SK-N-SH (cell line): Measurements from ENCODE around the gene SHMT2. TPM values are rescaled to one million over a fixed set of nuclear protein-coding genes. Genes with fewer than 3 reads are reported as not detected.
A peak's percentile ranks its signal among the peaks of the same experiment; 100 is the strongest.
"Not testable (repeated sequence)": the region's sequence is repeated elsewhere in the genome, so short reads cannot be mapped to it uniquely, and the experiment has no call there.

Experiments
- CTCF ChIA-PET: fragments of 300-600, 350-600 bp; formaldehyde crosslinking; extraction: SDS; loops from one replicate; lab custom pipeline; 2021; lab: Yijun Ruan, JAX
- POLR2A ChIA-PET: fragments of 350-600 bp; sonication (Branson Sonifier 250); formaldehyde crosslinking; extraction: SDS; loops from one replicate; lab custom pipeline; 2020; ENCODE audit warnings: antibody characterized with exemption, inconsistent platforms; lab: Yijun Ruan, JAX
- DNase-seq: peaks from one replicate; pipeline ENCODE4 v3.0.0; 2012
- H2AFZ ChIP-seq: fragments of 200-600 bp; sonication (generic); 2 replicates; pipeline ENCODE4 v1.8.1; 2016; ENCODE audit warnings: antibody characterized with exemption, mild to moderate bottlenecking, low read depth
- H3F3A ChIP-seq: fragments of 200-600 bp; sonication (generic); replicated peaks from 2 replicates; pipeline ENCODE3; 2016; ENCODE audit warnings: antibody characterized with exemption, mild to moderate bottlenecking; ENCODE audit not compliant: insufficient read depth
- H3K27ac ChIP-seq, 2 experiments: fragments of 200-500 bp in 1 of 2; fragments of 200-600 bp in 1 of 2; sonication (Bioruptor generic) in 1 of 2; sonication (generic), shearing (Covaris generic) in 1 of 2; 2 replicates each; pipeline versions ENCODE4 v1.5.1 to v1.6.1; 2014 to 2016; ENCODE audit warnings: low read depth in 2 of 2, inconsistent platforms in 1 of 2, low read length in 1 of 2, mild to moderate bottlenecking in 1 of 2, mixed read lengths in 1 of 2
- H3K27me3 ChIP-seq: fragments of 200-600 bp; sonication (generic), shearing (Covaris generic); 2 replicates; pipeline ENCODE4 v1.6.1; 2016; ENCODE audit warnings: mixed run types; ENCODE audit not compliant: insufficient read depth
- H3K36me3 ChIP-seq, 2 experiments: fragments of 200-500 bp in 1 of 2; fragments of 200-600 bp in 1 of 2; sonication (Bioruptor generic) in 1 of 2; sonication (generic) in 1 of 2; replicated peaks in 1 of 2; 2 replicates each; pipeline versions ENCODE3 to v1.5.1; 2014 to 2016; ENCODE audit warnings: low read length in 1 of 2, mild to moderate bottlenecking in 1 of 2; ENCODE audit not compliant: insufficient read depth in 2 of 2, control insufficient read depth in 1 of 2
- H3K4me1 ChIP-seq, 2 experiments: fragments of 200-500 bp in 1 of 2; fragments of 200-600 bp in 1 of 2; sonication (Bioruptor generic) in 1 of 2; sonication (generic), shearing (Covaris generic) in 1 of 2; 2 replicates each; pipeline versions ENCODE4 v1.5.1 to v1.6.1; 2014 to 2016; ENCODE audit warnings: low read depth in 1 of 2, low read length in 1 of 2, mixed run types in 1 of 2; ENCODE audit not compliant: insufficient read depth in 2 of 2, control insufficient read depth in 1 of 2
- H3K4me2 ChIP-seq: fragments of 200-600 bp; sonication (generic), shearing (Covaris generic); 2 replicates; pipeline ENCODE4 v1.6.1; 2017; ENCODE audit warnings: mixed run types
- H3K4me3 ChIP-seq, 2 experiments: fragments of 200-500 bp in 1 of 2; fragments of 200-600 bp in 1 of 2; sonication (Bioruptor generic) in 1 of 2; sonication (generic), shearing (Covaris generic) in 1 of 2; 2 replicates each; pipeline versions ENCODE4 v1.5.1 to v1.8.1; 2014 to 2016; ENCODE audit warnings: low read depth in 2 of 2, inconsistent platforms in 1 of 2, low read length in 1 of 2, mild to moderate bottlenecking in 1 of 2, mixed read lengths in 1 of 2, moderate library complexity in 1 of 2
- H3K79me2 ChIP-seq: fragments of 200-600 bp; sonication (generic); 2 replicates; pipeline ENCODE4 v1.8.1; 2017; ENCODE audit warnings: mild to moderate bottlenecking; ENCODE audit not compliant: insufficient read depth
- H3K9ac ChIP-seq: fragments of 200-600 bp; sonication (generic); 2 replicates; pipeline ENCODE4 v1.6.1; 2017; ENCODE audit warnings: mixed run types
- H3K9me2 ChIP-seq: fragments of 200-600 bp; sonication (generic); 2 replicates; pipeline ENCODE4 v1.6.1; 2017; ENCODE audit warnings: mixed run types
- H3K9me3 ChIP-seq: fragments of 200-600 bp; sonication (generic); 2 replicates; pipeline ENCODE4 v1.6.1; 2017; ENCODE audit warnings: mixed run types, mild to moderate bottlenecking, moderate library complexity
- H4K20me1 ChIP-seq: fragments of 200-600 bp; sonication (generic); 2 replicates; pipeline ENCODE4 v1.6.1; 2017; ENCODE audit warnings: mild to moderate bottlenecking, mixed run types; ENCODE audit not compliant: insufficient read depth
- FOXM1 ChIP-seq: IDR thresholded peaks from 2 replicates; pipeline ENCODE4 v1.4.0; 2012; ENCODE audit warnings: low read depth, mild to moderate bottlenecking
- GABPA ChIP-seq: IDR thresholded peaks from 2 replicates; pipeline ENCODE4 v1.4.0; 2012; ENCODE audit warnings: low read depth, mild to moderate bottlenecking
- RAD21 ChIP-seq: IDR thresholded peaks from 2 replicates; pipeline ENCODE4 v1.6.1; 2012; ENCODE audit warnings: mild to moderate bottlenecking, low read length
- WGBS: methylation state at CpG from one replicate; pipeline ENCODE4 v1.1.6; 2017; ENCODE audit warnings: low lambda C conversion rate; 5-methylcytosine and 5-hydroxymethylcytosine counted together
- polyA plus RNA-seq, 3 experiments: library from polyadenylated mRNA; depleted of rRNA; stranded (reverse); fragments of >200 nt; gene quantifications; 2 replicates each; pipeline ENCODE4 v1.2.3, GENCODE V29; 2012
- small RNA-seq, 7 experiments: library from RNA; depleted of rRNA; stranded (forward); fragments of <200 nt; gene quantifications; one replicate each; pipeline ENCODE3, GENCODE V24; 2012
- TF ChIP-seq, protein P1 (sequence below): IDR thresholded peaks from 2 replicates; pipeline ENCODE4 v1.4.0; 2012; ENCODE audit warnings: low read depth, borderline replicate concordance
- TF ChIP-seq, protein P2 (sequence below): IDR thresholded peaks from 2 replicates; pipeline ENCODE4 v1.6.1; 2012; ENCODE audit warnings: mild to moderate bottlenecking, low read depth, low read length, moderate library complexity

SHMT2 gene
- polyA plus RNA-seq, 1 of the 3 experiments (the other 2 are of a cell fraction) = 204 TPM

DNA sequence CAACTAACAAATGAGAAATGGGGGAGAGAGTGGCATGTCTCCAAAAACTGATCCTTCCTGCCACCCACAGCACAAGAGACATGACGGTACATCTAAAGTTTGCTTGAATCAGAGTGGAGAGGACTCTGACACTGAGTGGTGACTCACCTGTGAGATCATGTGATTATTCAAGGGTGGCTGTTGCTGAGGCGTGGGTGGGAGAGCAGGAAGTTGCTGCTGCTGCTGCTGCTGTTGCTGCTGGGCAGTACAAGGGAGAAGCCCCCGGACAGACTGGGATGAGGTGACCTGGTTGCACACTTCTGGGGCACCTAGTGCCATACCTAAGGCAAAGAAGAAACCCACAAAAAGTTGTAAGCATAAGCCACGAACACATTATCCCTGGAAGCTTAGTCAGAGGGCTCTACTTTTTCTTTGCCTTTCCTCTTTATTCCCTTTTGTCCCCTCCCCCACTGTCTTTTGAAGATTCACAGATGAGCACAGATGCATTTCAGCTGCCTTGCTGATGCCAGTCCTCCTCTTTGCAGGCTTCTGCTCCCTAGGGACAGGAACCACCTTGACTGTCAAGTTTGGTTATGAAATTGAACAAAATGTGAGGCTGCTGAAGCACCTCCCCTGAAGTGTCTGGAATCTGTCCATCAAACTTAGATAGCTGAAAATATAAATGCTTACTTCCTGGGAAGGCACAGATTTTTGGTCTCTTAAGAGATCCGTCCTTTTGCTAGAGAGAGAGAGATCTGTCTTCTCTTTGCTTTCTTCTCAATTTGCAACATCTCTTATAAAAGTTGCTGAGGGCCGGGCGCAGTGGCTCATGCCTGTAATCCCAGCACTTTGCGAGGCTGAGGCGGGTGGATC, 50.9 kb downstream of the SHMT2 start (continued):
- TF ChIP-seq, protein P1, sequence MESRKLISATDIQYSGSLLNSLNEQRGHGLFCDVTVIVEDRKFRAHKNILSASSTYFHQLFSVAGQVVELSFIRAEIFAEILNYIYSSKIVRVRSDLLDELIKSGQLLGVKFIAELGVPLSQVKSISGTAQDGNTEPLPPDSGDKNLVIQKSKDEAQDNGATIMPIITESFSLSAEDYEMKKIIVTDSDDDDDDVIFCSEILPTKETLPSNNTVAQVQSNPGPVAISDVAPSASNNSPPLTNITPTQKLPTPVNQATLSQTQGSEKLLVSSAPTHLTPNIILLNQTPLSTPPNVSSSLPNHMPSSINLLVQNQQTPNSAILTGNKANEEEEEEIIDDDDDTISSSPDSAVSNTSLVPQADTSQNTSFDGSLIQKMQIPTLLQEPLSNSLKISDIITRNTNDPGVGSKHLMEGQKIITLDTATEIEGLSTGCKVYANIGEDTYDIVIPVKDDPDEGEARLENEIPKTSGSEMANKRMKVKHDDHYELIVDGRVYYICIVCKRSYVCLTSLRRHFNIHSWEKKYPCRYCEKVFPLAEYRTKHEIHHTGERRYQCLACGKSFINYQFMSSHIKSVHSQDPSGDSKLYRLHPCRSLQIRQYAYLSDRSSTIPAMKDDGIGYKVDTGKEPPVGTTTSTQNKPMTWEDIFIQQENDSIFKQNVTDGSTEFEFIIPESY = no peak
- TF ChIP-seq, protein P2, sequence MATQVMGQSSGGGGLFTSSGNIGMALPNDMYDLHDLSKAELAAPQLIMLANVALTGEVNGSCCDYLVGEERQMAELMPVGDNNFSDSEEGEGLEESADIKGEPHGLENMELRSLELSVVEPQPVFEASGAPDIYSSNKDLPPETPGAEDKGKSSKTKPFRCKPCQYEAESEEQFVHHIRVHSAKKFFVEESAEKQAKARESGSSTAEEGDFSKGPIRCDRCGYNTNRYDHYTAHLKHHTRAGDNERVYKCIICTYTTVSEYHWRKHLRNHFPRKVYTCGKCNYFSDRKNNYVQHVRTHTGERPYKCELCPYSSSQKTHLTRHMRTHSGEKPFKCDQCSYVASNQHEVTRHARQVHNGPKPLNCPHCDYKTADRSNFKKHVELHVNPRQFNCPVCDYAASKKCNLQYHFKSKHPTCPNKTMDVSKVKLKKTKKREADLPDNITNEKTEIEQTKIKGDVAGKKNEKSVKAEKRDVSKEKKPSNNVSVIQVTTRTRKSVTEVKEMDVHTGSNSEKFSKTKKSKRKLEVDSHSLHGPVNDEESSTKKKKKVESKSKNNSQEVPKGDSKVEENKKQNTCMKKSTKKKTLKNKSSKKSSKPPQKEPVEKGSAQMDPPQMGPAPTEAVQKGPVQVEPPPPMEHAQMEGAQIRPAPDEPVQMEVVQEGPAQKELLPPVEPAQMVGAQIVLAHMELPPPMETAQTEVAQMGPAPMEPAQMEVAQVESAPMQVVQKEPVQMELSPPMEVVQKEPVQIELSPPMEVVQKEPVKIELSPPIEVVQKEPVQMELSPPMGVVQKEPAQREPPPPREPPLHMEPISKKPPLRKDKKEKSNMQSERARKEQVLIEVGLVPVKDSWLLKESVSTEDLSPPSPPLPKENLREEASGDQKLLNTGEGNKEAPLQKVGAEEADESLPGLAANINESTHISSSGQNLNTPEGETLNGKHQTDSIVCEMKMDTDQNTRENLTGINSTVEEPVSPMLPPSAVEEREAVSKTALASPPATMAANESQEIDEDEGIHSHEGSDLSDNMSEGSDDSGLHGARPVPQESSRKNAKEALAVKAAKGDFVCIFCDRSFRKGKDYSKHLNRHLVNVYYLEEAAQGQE = no peak
- TF ChIP-seq GABPA (0 out of 2 replicates have a peak, but pooled peaks have one; percentile 13), RAD21 (no peak), FOXM1 (no peak)

DNA sequence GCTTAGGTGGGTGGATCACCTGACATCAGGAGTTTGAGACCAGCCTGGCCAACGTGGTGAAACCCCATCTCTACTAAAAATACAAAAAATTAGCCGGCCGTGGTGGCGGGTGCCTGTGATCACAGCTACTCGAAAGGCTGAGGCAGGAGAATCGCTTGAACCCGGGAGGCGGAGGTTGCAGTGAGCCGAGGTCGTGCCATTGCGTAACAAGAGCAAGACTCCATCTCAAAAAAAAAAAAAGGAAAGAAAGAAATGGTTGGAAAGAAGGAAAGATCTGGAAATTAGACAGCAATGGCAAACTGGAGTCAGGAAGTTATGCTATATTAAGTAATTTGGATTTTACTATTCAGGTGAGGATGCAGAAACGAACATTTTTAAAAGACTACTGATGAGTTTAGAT, 52.6 kb downstream of the SHMT2 start:
- H3K9ac ChIP-seq, H3K79me2 ChIP-seq, H3K4me2 ChIP-seq, H2AFZ ChIP-seq, DNase-seq, H3K4me3 ChIP-seq, H3K9me3 ChIP-seq, H3K27ac ChIP-seq, H3K9me2 ChIP-seq, H3K27me3 ChIP-seq, H4K20me1 ChIP-seq: not testable (repeated sequence)
- WGBS = 97% methylated on average over 12 of the region's 12 CpGs
- peaks cover 2 to 13% of the 10 kb centered on the region in 2 experiments; a peak in 2 of 4 replicates for H3K4me1 ChIP-seq
- H3F3A ChIP-seq = peaks cover 19% of the 10 kb centered on the region
- ChIA-PET POLR2A (interaction anchor here (0.6 kb wide), 1 partner anchor 37 kb away, joined by 3 read pairs; no protein-coding TSS in a partner anchor), CTCF (interaction anchor here (1.2 to 3.1 kb wide), 4 partner anchors 18 to 174 kb away, joined by 4 to 9 read pairs (median 6); no protein-coding TSS in a partner anchor)
- H3K36me3 ChIP-seq = peaks cover 18 to 27% of the 10 kb centered on the region in 2 experiments

Small RNA genes lying within 50 kb of the gene (small RNA-seq; reads per million reads assigned to genes)
- 0.06 to 12.5 (median 5.7) reads per million in 7 experiments for gene MIR1228

Other genes starting within 250 kb of the SHMT2 start
- gene ZBTB39, start 223.2 kb upstream of the SHMT2 start, polyA plus RNA-seq (2012; rRNA removed) = 3.7 and 4.8 TPM in 2 replicates
- not detected in 2 replicates for gene TAC3, start 213.2 kb upstream of the SHMT2 start, polyA plus RNA-seq (2012; rRNA removed)
- gene MYO1A, start 179.6 kb upstream of the SHMT2 start, polyA plus RNA-seq (2012; rRNA removed) = not detected in 2 replicates
- 6.2 and 8.8 TPM in 2 replicates for gene NEMP1, start 150.9 kb upstream of the SHMT2 start, polyA plus RNA-seq (2012; rRNA removed)
- 23.7 and 24.9 TPM in 2 replicates for gene NAB2, start 140.6 kb upstream of the SHMT2 start, polyA plus RNA-seq (2012; rRNA removed)
- gene STAT6, start 118.3 kb upstream of the SHMT2 start, polyA plus RNA-seq (2012; rRNA removed) = 0.15 and 0.42 TPM in 2 replicates
- 18.8 and 55.0 TPM in 2 replicates for gene LRP1, start 101.2 kb upstream of the SHMT2 start, polyA plus RNA-seq (2012; rRNA removed)
- not detected in 2 replicates for gene LRP1-AS, start 82.1 kb upstream of the SHMT2 start, polyA plus RNA-seq (2012; rRNA removed)
- 0.18 and 0.31 TPM in 2 replicates for gene NXPH4, start 12.9 kb upstream of the SHMT2 start, polyA plus RNA-seq (2012; rRNA removed)
- 0.63 and 0.76 TPM in 2 replicates for gene STAC3, start 21.5 kb downstream of the SHMT2 start, polyA plus RNA-seq (2012; rRNA removed)
- 16.3 and 23.1 TPM in 2 replicates for gene R3HDM2, start 201.3 kb downstream of the SHMT2 start, polyA plus RNA-seq (2012; rRNA removed)
- 0.08 and 0.10 TPM in 2 replicates for gene INHBC, start 205.1 kb downstream of the SHMT2 start, polyA plus RNA-seq (2012; rRNA removed)
- 0.03 and 0.08 TPM in 2 replicates for gene INHBE, start 225.6 kb downstream of the SHMT2 start, polyA plus RNA-seq (2012; rRNA removed)
- 0.67 and 0.90 TPM in 2 replicates for gene GLI1, start 230.1 kb downstream of the SHMT2 start, polyA plus RNA-seq (2012; rRNA removed)